ENCODE measurements around the gene ANK2. TPM values are rescaled to one million over a fixed set of nuclear protein-coding genes. Genes with fewer than 3 reads are reported as not detected.

Gene ANK2
- total RNA-seq, 2 donors from 2014 or later = 3.5 to 26.0 TPM

DNA sequence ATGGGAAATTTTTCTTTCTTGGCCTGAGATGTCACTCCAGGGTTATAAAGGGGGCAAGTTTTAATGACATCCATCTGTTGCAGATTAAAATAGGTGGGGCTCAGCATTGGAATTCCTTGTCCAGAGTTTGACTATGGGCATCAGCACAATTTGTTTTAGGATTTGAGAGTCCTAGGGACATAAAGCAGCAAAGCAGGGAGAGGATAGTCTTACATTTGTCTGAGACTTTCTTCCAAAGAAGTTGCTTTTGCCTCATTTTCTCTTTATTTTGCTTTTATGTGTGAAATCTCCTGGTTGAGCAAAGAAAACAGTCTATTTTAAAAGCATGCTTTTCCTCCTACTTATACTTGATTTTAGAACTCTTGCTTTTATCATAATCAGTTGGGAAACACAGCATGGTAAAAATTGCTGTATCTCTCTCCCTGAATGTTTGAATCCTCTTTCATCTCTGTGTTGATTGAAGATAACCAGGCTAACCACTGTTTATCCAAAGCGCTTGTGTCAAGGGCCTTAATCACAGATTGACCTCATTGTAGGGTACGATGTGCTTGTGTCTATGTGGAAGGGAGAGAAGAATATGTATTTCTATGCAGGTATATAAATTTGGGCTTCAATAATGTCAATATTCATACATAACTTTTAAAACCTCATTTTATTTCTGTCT lies 121.5 kb downstream of the ANK2 start:
- 88% methylated on average over 2 of the region's 2 CpGs for WGBS

DNA sequence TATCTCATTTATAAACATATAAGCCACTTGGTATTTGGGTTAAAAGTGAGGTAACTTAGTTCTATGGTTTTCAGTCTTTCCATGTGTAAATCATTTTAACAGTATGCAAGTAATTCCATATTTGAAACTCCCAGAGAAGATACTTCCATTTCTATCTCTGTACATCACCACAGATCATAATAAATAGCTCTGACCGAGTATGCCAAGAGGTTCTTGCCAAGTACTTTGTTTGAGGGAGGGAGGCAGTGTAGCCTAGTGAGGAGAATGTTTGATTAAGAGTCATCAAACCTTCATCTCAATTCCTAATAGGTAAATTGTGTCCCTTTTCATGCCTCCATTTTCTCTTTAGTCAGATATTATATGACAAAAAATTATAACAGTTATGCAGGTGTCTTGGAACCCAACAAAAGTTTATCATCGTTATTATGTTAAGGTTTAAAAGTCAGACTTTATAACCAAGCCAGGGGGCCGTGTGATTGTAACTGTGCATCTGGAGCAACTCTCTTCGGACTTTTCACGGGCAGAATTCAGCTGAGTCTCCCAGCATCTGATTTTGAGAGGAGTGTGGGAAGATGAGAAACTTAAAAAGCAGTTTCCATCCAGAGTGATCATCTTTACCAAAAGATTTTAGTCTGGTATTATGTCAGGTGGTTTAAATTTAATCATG lies 123.8 kb downstream of the ANK2 start:
- H3K36me3 ChIP-seq = no peaks in the 10 kb centered on the region
- H3K9me3 ChIP-seq = no peaks in the 10 kb centered on the region
- H3K27ac ChIP-seq = no peak overlapping the region
- H3K27me3 ChIP-seq (replicated peaks; ENCODE audit: insufficient read depth) = no peaks in the 10 kb centered on the region
- H3K4me3 ChIP-seq = no peak overlapping the region
- DNase-seq (ENCODE audit: low spot score) = no peak
- no peaks in the 10 kb centered on the region for H3K4me1 ChIP-seq (replicated peaks)
- WGBS = 57% methylated on average over 5 of the region's 5 CpGs
- intact Hi-C loops (cut with DNase I) = no loop called here
- TF ChIP-seq, protein P1, sequence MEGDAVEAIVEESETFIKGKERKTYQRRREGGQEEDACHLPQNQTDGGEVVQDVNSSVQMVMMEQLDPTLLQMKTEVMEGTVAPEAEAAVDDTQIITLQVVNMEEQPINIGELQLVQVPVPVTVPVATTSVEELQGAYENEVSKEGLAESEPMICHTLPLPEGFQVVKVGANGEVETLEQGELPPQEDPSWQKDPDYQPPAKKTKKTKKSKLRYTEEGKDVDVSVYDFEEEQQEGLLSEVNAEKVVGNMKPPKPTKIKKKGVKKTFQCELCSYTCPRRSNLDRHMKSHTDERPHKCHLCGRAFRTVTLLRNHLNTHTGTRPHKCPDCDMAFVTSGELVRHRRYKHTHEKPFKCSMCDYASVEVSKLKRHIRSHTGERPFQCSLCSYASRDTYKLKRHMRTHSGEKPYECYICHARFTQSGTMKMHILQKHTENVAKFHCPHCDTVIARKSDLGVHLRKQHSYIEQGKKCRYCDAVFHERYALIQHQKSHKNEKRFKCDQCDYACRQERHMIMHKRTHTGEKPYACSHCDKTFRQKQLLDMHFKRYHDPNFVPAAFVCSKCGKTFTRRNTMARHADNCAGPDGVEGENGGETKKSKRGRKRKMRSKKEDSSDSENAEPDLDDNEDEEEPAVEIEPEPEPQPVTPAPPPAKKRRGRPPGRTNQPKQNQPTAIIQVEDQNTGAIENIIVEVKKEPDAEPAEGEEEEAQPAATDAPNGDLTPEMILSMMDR (IDR thresholded peaks at IDR 0.05) = no peak
- no peak for TF ChIP-seq POLR2AphosphoS5 (IDR thresholded peaks at IDR 0.05)
- TF ChIP-seq POLR2A (IDR thresholded peaks at IDR 0.05) = no peak

More for the DNA sequence above, 121.5 kb downstream of the ANK2 start:
- Histone ChIP-seq H3K27ac (no peak overlapping the region), H3K4me3 (no peak overlapping the region), H3K36me3 (no peaks in the 10 kb centered on the region), H3K4me1 (replicated peaks) (no peaks in the 10 kb centered on the region), H3K9me3 (no peaks in the 10 kb centered on the region), H3K27me3 (replicated peaks; ENCODE audit: insufficient read depth) (no peaks in the 10 kb centered on the region)
- intact Hi-C loops (cut with DNase I) = no loop called here
- DNase-seq (ENCODE audit: low spot score) = no peak
- TF ChIP-seq, protein P1 (IDR thresholded peaks at IDR 0.05) = no peak
- TF ChIP-seq POLR2AphosphoS5 (IDR thresholded peaks at IDR 0.05) = no peak
- TF ChIP-seq POLR2A (IDR thresholded peaks at IDR 0.05) = no peak

- no peak overlapping the region for H3K4me3 ChIP-seq
- H3K4me1 ChIP-seq (replicated peaks) = no peaks in the 10 kb centered on the region
- TF ChIP-seq, protein P1 (IDR thresholded peaks at IDR 0.05) = no peak
- TF ChIP-seq POLR2A (IDR thresholded peaks at IDR 0.05) = no peak
- TF ChIP-seq POLR2AphosphoS5 (IDR thresholded peaks at IDR 0.05) = no peak
- H3K27me3 ChIP-seq (replicated peaks; ENCODE audit: insufficient read depth) = no peaks in the 10 kb centered on the region
- DNase-seq (ENCODE audit: low spot score) = no peak
- no peaks in the 10 kb centered on the region for H3K9me3 ChIP-seq
- intact Hi-C loops (cut with DNase I) = no loop called here
- 60% methylated on average over 3 of the region's 3 CpGs for WGBS
- H3K36me3 ChIP-seq = no peaks in the 10 kb centered on the region
- no peak overlapping the region for H3K27ac ChIP-seq
Measured at GRCh38 chr4:113173793-113174264, 124.4 kb downstream of the ANK2 start.

DNA sequence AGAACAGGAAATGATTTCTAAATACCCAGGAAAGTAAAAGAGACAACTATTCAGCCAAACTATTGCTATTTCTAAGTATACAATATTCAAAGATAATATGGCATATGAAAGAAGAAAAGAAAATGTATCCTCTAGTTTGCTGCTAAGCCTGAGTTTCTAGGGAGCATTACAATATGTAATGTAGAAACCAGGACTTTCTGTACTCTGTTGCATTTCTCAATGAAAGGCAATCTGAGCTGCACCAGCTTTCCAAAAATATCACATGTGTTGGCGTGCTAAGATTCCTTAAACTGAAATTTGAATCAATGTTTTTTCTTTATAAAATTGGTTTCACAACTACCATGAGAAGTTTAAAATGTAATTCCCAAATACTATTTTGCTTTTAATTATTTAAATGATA lies 129.6 kb downstream of the ANK2 start:
- Histone ChIP-seq H3K4me3 (no peak overlapping the region), H3K27me3 (replicated peaks; ENCODE audit: insufficient read depth) (no peaks in the 10 kb centered on the region), H3K36me3 (no peaks in the 10 kb centered on the region), H3K27ac (no peak overlapping the region), H3K4me1 (replicated peaks) (no peaks in the 10 kb centered on the region), H3K9me3 (no peaks in the 10 kb centered on the region)
- 66% methylated on average over 1 of the region's 1 CpG for WGBS
- TF ChIP-seq POLR2AphosphoS5 (IDR thresholded peaks at IDR 0.05) = no peak
- TF ChIP-seq POLR2A (IDR thresholded peaks at IDR 0.05) = no peak
- TF ChIP-seq, protein P1 (IDR thresholded peaks at IDR 0.05) = no peak
- intact Hi-C loops (cut with DNase I) = no loop called here
- DNase-seq (ENCODE audit: low spot score) = no peak

DNA sequence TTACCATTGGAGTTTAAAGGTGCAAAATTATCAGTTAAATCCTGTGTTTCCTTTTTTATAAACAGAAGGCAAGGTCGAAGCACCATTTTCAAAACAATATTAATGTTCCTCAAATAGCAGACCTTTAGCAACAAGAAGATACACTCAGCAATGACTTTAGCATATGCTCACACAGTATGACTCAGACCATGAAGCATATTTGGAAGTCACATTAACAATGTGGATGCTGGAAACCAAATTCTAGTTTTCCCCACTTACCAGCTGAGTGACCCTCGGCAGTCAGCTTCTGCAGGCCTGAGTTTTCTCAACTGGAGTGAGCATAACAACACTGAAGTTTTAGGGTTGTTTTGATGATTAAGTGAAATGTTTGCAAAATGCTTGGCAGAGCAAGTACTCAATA lies 130.5 kb downstream of the ANK2 start:
- Histone ChIP-seq H3K4me3 (no peak overlapping the region), H3K36me3 (no peaks in the 10 kb centered on the region), H3K27ac (no peak overlapping the region), H3K27me3 (replicated peaks; ENCODE audit: insufficient read depth) (no peaks in the 10 kb centered on the region), H3K9me3 (no peaks in the 10 kb centered on the region), H3K4me1 (replicated peaks) (no peaks in the 10 kb centered on the region)
- intact Hi-C loops (cut with DNase I) = no loop called here
- TF ChIP-seq, protein P1 (IDR thresholded peaks at IDR 0.05) = no peak
- TF ChIP-seq POLR2A (IDR thresholded peaks at IDR 0.05) (no peak), POLR2AphosphoS5 (IDR thresholded peaks at IDR 0.05) (no peak)
- WGBS = 70% methylated on average over 2 of the region's 2 CpGs
- no peak for DNase-seq (ENCODE audit: low spot score)
